ENCODE measurements around the gene CHRND.
"Not testable (repeated sequence)": the region's sequence is repeated elsewhere in the genome, so short reads cannot be mapped to it uniquely, and the experiment has no call there.

The CHRND gene

GRCh38 chr2:232543928-232544631, 18.1 kb downstream of the CHRND start:
- no peak for DNase-seq

GRCh38 chr2:232544674-232545073, 18.7 kb downstream of the CHRND start:
- no peak for DNase-seq

- no peak for DNase-seq
These were observed 19.8 kb downstream of the CHRND start for GRCh38 chr2:232545511-232546375.

- no peak for DNase-seq
These were observed 22.0 kb downstream of the CHRND start for GRCh38 chr2:232547991-232548390.

- DNase-seq = peak in 1 of 2 experiments; percentile 43
These were observed 23.8 kb downstream of the CHRND start for GRCh38 chr2:232549655-232550353.

GRCh38 chr2:232550354-232551249, 24.6 kb downstream of the CHRND start, which contains the start of the genes EIF4E2 and TIGD1:
TSS of gene EIF4E2 (plus strand) at chr2:232550689. CDS start at chr2:232550725, 36 bp downstream.
TSS of gene TIGD1 (minus strand) at chr2:232550557. CDS start at chr2:232549882, 675 bp downstream.
- DNase-seq = peak; percentile 76 to 88

GRCh38 chr2:232551250-232551638, 25.3 kb downstream of the CHRND start:
- DNase-seq = no peak

GRCh38 chr2:232551776-232552175, 25.8 kb downstream of the CHRND start:
- no peak for DNase-seq

- no peak for DNase-seq
These were observed 30.5 kb downstream of the CHRND start for GRCh38 chr2:232556426-232556825.

- no peak for DNase-seq
These were observed 36.7 kb downstream of the CHRND start for GRCh38 chr2:232562515-232563151.

GRCh38 chr2:232563580-232563979, 37.6 kb downstream of the CHRND start:
- no peak for DNase-seq

- no peak for DNase-seq
These were observed 41.8 kb downstream of the CHRND start for GRCh38 chr2:232567721-232568120.

GRCh38 chr2:232568161-232568560, 42.2 kb downstream of the CHRND start:
- no peak for DNase-seq

GRCh38 chr2:232569541-232569940, 43.6 kb downstream of the CHRND start:
- no peak for DNase-seq

GRCh38 chr2:232570481-232570880, 44.5 kb downstream of the CHRND start:
- not testable (repeated sequence) for DNase-seq

- DNase-seq = no peak
These were observed 45.1 kb downstream of the CHRND start for GRCh38 chr2:232571026-232571474.

- no peak for DNase-seq
These were observed 47.1 kb downstream of the CHRND start for GRCh38 chr2:232573042-232573441.

- no peak for DNase-seq
These were observed 47.9 kb downstream of the CHRND start for GRCh38 chr2:232573771-232574435.

- no peak for DNase-seq
These were observed 48.9 kb downstream of the CHRND start for GRCh38 chr2:232574674-232575403.

GRCh38 chr2:232575404-232575746, 49.4 kb downstream of the CHRND start:
- no peak for DNase-seq
